ENCODE measurements around the gene SNX15.

The SNX15 gene

GRCh38 chr11:65067446-65067845 lies 40.2 kb downstream of the SNX15 start:
- Histone ChIP-seq H3K4me3 (ENCODE audit: low read length) (no peak overlapping the region), H3K36me3 (ENCODE audit: control insufficient read depth, low read length) (no peaks in the 10 kb centered on the region), H3K4me2 (ENCODE audit: low read length) (no peak overlapping the region), H3K79me2 (ENCODE audit: control insufficient read depth, low read length) (no peaks in the 10 kb centered on the region), H3K27ac (ENCODE audit: low read depth, low read length) (no peak overlapping the region), H3K27me3 (ENCODE audit: control insufficient read depth, low read length) (no peaks in the 10 kb centered on the region), H3F3A (ENCODE audit: control insufficient read depth, insufficient read depth) (no peaks in the 10 kb centered on the region), H3K4me1 (ENCODE audit: control insufficient read depth, low read length) (peaks cover 11% of the 10 kb centered on the region), H3K9me3 (ENCODE audit: control insufficient read depth, insufficient read depth, low read length) (no peaks in the 10 kb centered on the region), H3K9me2 (replicated peaks; ENCODE audit: control insufficient read depth, low read length) (no peaks in the 10 kb centered on the region), H4K20me1 (ENCODE audit: control insufficient read depth, insufficient read depth, low read depth, low read length) (no peaks in the 10 kb centered on the region)
- TF ChIP-seq CTCF (IDR thresholded peaks at IDR 0.05; ENCODE audit: low read depth, low read length, poor library complexity, severe bottlenecking) = no peak

GRCh38 chr11:65069217-65069616 lies 42.0 kb downstream of the SNX15 start:
- no peaks in the 10 kb centered on the region for H3K27me3 ChIP-seq (ENCODE audit: control insufficient read depth, low read length)
- no peaks in the 10 kb centered on the region for H3K9me3 ChIP-seq (ENCODE audit: control insufficient read depth, insufficient read depth, low read length)
- H3K4me1 ChIP-seq (ENCODE audit: control insufficient read depth, low read length) = peaks cover 18% of the 10 kb centered on the region
- H3F3A ChIP-seq (ENCODE audit: control insufficient read depth, insufficient read depth) = no peaks in the 10 kb centered on the region
- H3K79me2 ChIP-seq (ENCODE audit: control insufficient read depth, low read length) = no peaks in the 10 kb centered on the region
- H4K20me1 ChIP-seq (ENCODE audit: control insufficient read depth, insufficient read depth, low read depth, low read length) = no peaks in the 10 kb centered on the region
- no peaks in the 10 kb centered on the region for H3K36me3 ChIP-seq (ENCODE audit: control insufficient read depth, low read length)
- H3K9me2 ChIP-seq (replicated peaks; ENCODE audit: control insufficient read depth, low read length) = no peaks in the 10 kb centered on the region
- no peak for TF ChIP-seq EZH2phosphoT487 (IDR thresholded peaks at IDR 0.05; ENCODE audit: borderline replicate concordance, low read length)
- no peak for TF ChIP-seq CTCF (IDR thresholded peaks at IDR 0.05; ENCODE audit: low read depth, low read length, poor library complexity, severe bottlenecking)
- no peak overlapping the region for H3K4me2 ChIP-seq (ENCODE audit: low read length)
- H3K27ac ChIP-seq (ENCODE audit: low read depth, low read length) = no peak overlapping the region
- H3K4me3 ChIP-seq (ENCODE audit: low read length) = no peak overlapping the region

GRCh38 chr11:65071907-65072630 lies 44.8 kb downstream of the SNX15 start:
- H3K27me3 ChIP-seq (ENCODE audit: control insufficient read depth, low read length) = no peaks in the 10 kb centered on the region
- H3K9me3 ChIP-seq (ENCODE audit: control insufficient read depth, insufficient read depth, low read length) = no peaks in the 10 kb centered on the region
- no peak overlapping the region for H3K27ac ChIP-seq (ENCODE audit: low read depth, low read length)
- H3F3A ChIP-seq (ENCODE audit: control insufficient read depth, insufficient read depth) = no peaks in the 10 kb centered on the region
- H3K9me2 ChIP-seq (replicated peaks; ENCODE audit: control insufficient read depth, low read length) = no peaks in the 10 kb centered on the region
- peaks cover 7% of the 10 kb centered on the region for H3K79me2 ChIP-seq (ENCODE audit: control insufficient read depth, low read length)
- TF ChIP-seq EZH2phosphoT487 (IDR thresholded peaks at IDR 0.05; ENCODE audit: borderline replicate concordance, low read length) (no peak), CTCF (IDR thresholded peaks at IDR 0.05; ENCODE audit: low read depth, low read length, poor library complexity, severe bottlenecking) (no peak)
- no peak overlapping the region; the same call in 1 of the 2 replicates for H3K4me3 ChIP-seq (ENCODE audit: low read length)
- H3K4me1 ChIP-seq (ENCODE audit: control insufficient read depth, low read length) = peaks cover 18% of the 10 kb centered on the region
- H3K4me2 ChIP-seq (ENCODE audit: low read length) = peak overlapping the region; percentile 39
- peaks cover 17% of the 10 kb centered on the region for H3K36me3 ChIP-seq (ENCODE audit: control insufficient read depth, low read length)
- no peaks in the 10 kb centered on the region for H4K20me1 ChIP-seq (ENCODE audit: control insufficient read depth, insufficient read depth, low read depth, low read length)
